ENCODE measurements around the gene MBD3L1. TPM values are rescaled to one million over a fixed set of nuclear protein-coding genes. Genes with fewer than 3 reads are reported as not detected.

MBD3L1 gene
- not detected for total RNA-seq

- DNase-seq (ENCODE audit: low read depth in 2 of 3, low spot score in 2 of 3), result peak; percentile 94 to 100 (median 100)
These were observed at the start of gene MBD3L1, which contains the start of gene ZNF558 for GRCh38 chr19:8832132-8833021. Gene MBD3L1, plus strand, starts transcription at chr19:8832377. Its CDS starts 10,302 bp downstream, at chr19:8842679. Gene ZNF558, minus strand, starts transcription at chr19:8832304. Its CDS starts 9,645 bp downstream, at chr19:8822659.

GRCh38 chr19:8794823-8795222, 37.4 kb upstream of the MBD3L1 start:
- DNase-seq (ENCODE audit: low read depth in 2 of 3, low spot score in 2 of 3), result no peak

- peak in 1 of 3 donors; percentile 46 for DNase-seq (ENCODE audit: low read depth in 2 of 3, low spot score in 2 of 3)
These were observed 25.5 kb upstream of the MBD3L1 start for GRCh38 chr19:8806661-8807060.

GRCh38 chr19:8811315-8812172, 20.6 kb upstream of the MBD3L1 start:
- DNase-seq (ENCODE audit: low read depth in 2 of 3, low spot score in 2 of 3), result peak in 1 of 3 donors; percentile 37

GRCh38 chr19:8814176-8814575, 18.0 kb upstream of the MBD3L1 start:
- DNase-seq (ENCODE audit: low read depth in 2 of 3, low spot score in 2 of 3), result no peak

- no peak for DNase-seq (ENCODE audit: low read depth in 2 of 3, low spot score in 2 of 3)
These were observed 16.4 kb upstream of the MBD3L1 start for GRCh38 chr19:8815780-8816179.

GRCh38 chr19:8820234-8820633, 11.9 kb upstream of the MBD3L1 start:
- no peak for DNase-seq (ENCODE audit: low read depth in 2 of 3, low spot score in 2 of 3)

- no peak for DNase-seq (ENCODE audit: low read depth in 2 of 3, low spot score in 2 of 3)
These were observed 10.4 kb upstream of the MBD3L1 start for GRCh38 chr19:8821748-8822241.

GRCh38 chr19:8826371-8826770, 5.8 kb upstream of the MBD3L1 start:
- no peak for DNase-seq (ENCODE audit: low read depth in 2 of 3, low spot score in 2 of 3)

GRCh38 chr19:8827277-8827676, 4.9 kb upstream of the MBD3L1 start:
- no peak for DNase-seq (ENCODE audit: low read depth in 2 of 3, low spot score in 2 of 3)

GRCh38 chr19:8831373-8831772, 804 bp upstream of the MBD3L1 start:
- DNase-seq (ENCODE audit: low read depth in 2 of 3, low spot score in 2 of 3), result no peak

GRCh38 chr19:8831832-8832131, 395 bp upstream of the MBD3L1 start:
- no peak for DNase-seq (ENCODE audit: low read depth in 2 of 3, low spot score in 2 of 3)

- no peak for DNase-seq (ENCODE audit: low read depth in 2 of 3, low spot score in 2 of 3)
These were observed 3.3 kb downstream of the MBD3L1 start for GRCh38 chr19:8835446-8835845.

- DNase-seq (ENCODE audit: low read depth in 2 of 3, low spot score in 2 of 3), result no peak
These were observed 3.7 kb downstream of the MBD3L1 start for GRCh38 chr19:8835877-8836276.

GRCh38 chr19:8840708-8841107, 8.5 kb downstream of the MBD3L1 start:
- DNase-seq (ENCODE audit: low read depth in 2 of 3, low spot score in 2 of 3), result no peak

GRCh38 chr19:8846819-8847218, 14.6 kb downstream of the MBD3L1 start:
- DNase-seq (ENCODE audit: low read depth in 2 of 3, low spot score in 2 of 3), result no peak

GRCh38 chr19:8849232-8849631, 17.1 kb downstream of the MBD3L1 start:
- DNase-seq (ENCODE audit: low read depth in 2 of 3, low spot score in 2 of 3), result no peak

GRCh38 chr19:8850488-8850887, 18.3 kb downstream of the MBD3L1 start:
- no peak for DNase-seq (ENCODE audit: low read depth in 2 of 3, low spot score in 2 of 3)

- DNase-seq (ENCODE audit: low read depth in 2 of 3, low spot score in 2 of 3), result no peak
These were observed 26.1 kb downstream of the MBD3L1 start for GRCh38 chr19:8858260-8858659.

- no peak for DNase-seq (ENCODE audit: low read depth in 2 of 3, low spot score in 2 of 3)
These were observed 34.2 kb downstream of the MBD3L1 start for GRCh38 chr19:8866344-8866743.
